BLaER1 (cell line): ENCODE results near the gene DDX10.
"Not testable (repeated sequence)": the region's sequence is repeated elsewhere in the genome, so short reads cannot be mapped to it uniquely, and the experiment has no call there.

Experiments
- H3K27ac ChIP-seq: shearing (Covaris generic); formaldehyde crosslinking; 2 replicates; pipeline ENCODE4 v1.8.1; 2022
- H3K27me3 ChIP-seq: shearing (Covaris generic); formaldehyde crosslinking; 2 replicates; pipeline ENCODE4 v1.8.1; 2022
- H3K36me3 ChIP-seq: shearing (Covaris generic); formaldehyde crosslinking; 2 replicates; pipeline ENCODE4 v1.8.1; 2022
- H3K4me1 ChIP-seq: shearing (Covaris generic); formaldehyde crosslinking; 2 replicates; pipeline ENCODE4 v1.8.1; 2022
- H3K4me2 ChIP-seq: shearing (Covaris generic); formaldehyde crosslinking; 2 replicates; pipeline ENCODE4 v1.8.1; 2022
- H3K4me3 ChIP-seq: shearing (Covaris generic); formaldehyde crosslinking; 2 replicates; pipeline ENCODE4 v1.8.1; 2022
- H3K9ac ChIP-seq: shearing (Covaris generic); formaldehyde crosslinking; 2 replicates; pipeline ENCODE4 v1.8.1; 2022
- H3K9me3 ChIP-seq: shearing (Covaris generic); formaldehyde crosslinking; 2 replicates; pipeline ENCODE4 v1.8.1; 2022
- H4K20me1 ChIP-seq: shearing (Covaris generic); formaldehyde crosslinking; 2 replicates; pipeline ENCODE4 v1.8.1; 2022
- Cebpa-rat ChIP-seq: shearing (Covaris generic); IDR thresholded peaks from 2 replicates; pipeline ENCODE4 v1.8.1; 2022

DDX10 gene

GRCh38 chr11:108803776-108804175 lies 138.9 kb downstream of the DDX10 start:
- Histone ChIP-seq H3K9me3 (peaks cover 11% of the 10 kb centered on the region; the same call in 1 of the 2 replicates), H3K4me3 (no peak overlapping the region), H3K36me3 (0 out of 2 replicates have a peak, but pooled peaks cover 4% of the 10 kb centered on the region), H3K27ac (no peak overlapping the region), H3K4me2 (no peak overlapping the region), H3K4me1 (peaks cover under 1% of the 10 kb centered on the region; the same call in 1 of the 2 replicates), H3K27me3 (no peaks in the 10 kb centered on the region), H3K9ac (no peak overlapping the region), H4K20me1 (peaks cover 20% of the 10 kb centered on the region; the same call in 1 of the 2 replicates)
- TF ChIP-seq Cebpa-rat, result no peak

- Histone ChIP-seq H4K20me1 (peaks cover 27% of the 10 kb centered on the region; the same call in 1 of the 2 replicates), H3K36me3 (peaks cover 8% of the 10 kb centered on the region; the same call in 1 of the 2 replicates)
Measured at GRCh38 chr11:108804511-108804910, 139.6 kb downstream of the DDX10 start.

GRCh38 chr11:108805030-108805429 lies 140.2 kb downstream of the DDX10 start:
- H4K20me1 ChIP-seq, result peaks cover 32% of the 10 kb centered on the region; the same call in 1 of the 2 replicates
- peaks cover 8% of the 10 kb centered on the region; the same call in 1 of the 2 replicates for H3K36me3 ChIP-seq
- no peaks in the 10 kb centered on the region for H3K4me1 ChIP-seq
- H3K9me3 ChIP-seq, result peaks cover under 1% of the 10 kb centered on the region; the same call in 1 of the 2 replicates
- H3K27ac ChIP-seq, result no peak overlapping the region
- no peak overlapping the region for H3K9ac ChIP-seq
- H3K4me3 ChIP-seq, result no peak overlapping the region
- H3K4me2 ChIP-seq, result no peak overlapping the region
- H3K27me3 ChIP-seq, result no peaks in the 10 kb centered on the region
- TF ChIP-seq Cebpa-rat, result no peak

More at GRCh38 chr11:108804511-108804910, 139.6 kb downstream of the DDX10 start:
- Histone ChIP-seq H3K27ac (no peak overlapping the region), H3K9me3 (peaks cover 6% of the 10 kb centered on the region; the same call in 1 of the 2 replicates), H3K9ac (no peak overlapping the region), H3K4me2 (no peak overlapping the region), H3K27me3 (no peaks in the 10 kb centered on the region), H3K4me3 (no peak overlapping the region), H3K4me1 (no peaks in the 10 kb centered on the region)
- TF ChIP-seq Cebpa-rat, result no peak

- H3K27ac ChIP-seq, result no peak overlapping the region
- no peaks in the 10 kb centered on the region for H3K9me3 ChIP-seq
- peaks cover 8% of the 10 kb centered on the region; the same call in 1 of the 2 replicates for H3K36me3 ChIP-seq
- TF ChIP-seq Cebpa-rat, result no peak
- H3K4me3 ChIP-seq, result no peak overlapping the region
- H3K4me2 ChIP-seq, result no peak overlapping the region
- peaks cover 25% of the 10 kb centered on the region; the same call in 1 of the 2 replicates for H4K20me1 ChIP-seq
- no peaks in the 10 kb centered on the region for H3K4me1 ChIP-seq
- H3K27me3 ChIP-seq, result no peaks in the 10 kb centered on the region
- H3K9ac ChIP-seq, result no peak overlapping the region
Measured at GRCh38 chr11:108807262-108807661, 142.4 kb downstream of the DDX10 start.

GRCh38 chr11:108813086-108813485 lies 148.2 kb downstream of the DDX10 start:
- Histone ChIP-seq H3K4me2 (no peak overlapping the region), H3K27ac (no peak overlapping the region), H3K9me3 (no peaks in the 10 kb centered on the region), H3K27me3 (no peaks in the 10 kb centered on the region), H3K9ac (no peak overlapping the region), H3K4me3 (no peak overlapping the region), H4K20me1 (peaks cover 44% of the 10 kb centered on the region; the same call in 1 of the 2 replicates), H3K36me3 (peaks cover 8% of the 10 kb centered on the region; the same call in 1 of the 2 replicates), H3K4me1 (no peaks in the 10 kb centered on the region)
- no peak for TF ChIP-seq Cebpa-rat

- Histone ChIP-seq H3K27me3 (no peaks in the 10 kb centered on the region), H3K9me3 (no peaks in the 10 kb centered on the region), H4K20me1 (peaks cover 45% of the 10 kb centered on the region; the same call in 1 of the 2 replicates), H3K4me2 (no peak overlapping the region), H3K36me3 (no peaks in the 10 kb centered on the region), H3K27ac (no peak overlapping the region), H3K4me3 (no peak overlapping the region), H3K4me1 (no peaks in the 10 kb centered on the region), H3K9ac (no peak overlapping the region)
- no peak for TF ChIP-seq Cebpa-rat
Measured at GRCh38 chr11:108817976-108818375, 153.1 kb downstream of the DDX10 start.

GRCh38 chr11:108818971-108819370 lies 154.1 kb downstream of the DDX10 start:
- H3K4me3 ChIP-seq, result no peak overlapping the region
- H3K9me3 ChIP-seq, result no peaks in the 10 kb centered on the region
- H3K36me3 ChIP-seq, result 0 out of 2 replicates have a peak, but pooled peaks cover 2% of the 10 kb centered on the region
- peaks cover 37% of the 10 kb centered on the region; the same call in 1 of the 2 replicates for H4K20me1 ChIP-seq
- no peaks in the 10 kb centered on the region for H3K27me3 ChIP-seq
- no peak overlapping the region for H3K4me2 ChIP-seq
- H3K4me1 ChIP-seq, result no peaks in the 10 kb centered on the region
- H3K27ac ChIP-seq, result no peak overlapping the region
- no peak overlapping the region for H3K9ac ChIP-seq
- TF ChIP-seq Cebpa-rat, result no peak

GRCh38 chr11:108819957-108820356 lies 155.1 kb downstream of the DDX10 start:
- Histone ChIP-seq H3K36me3 (0 out of 2 replicates have a peak, but pooled peaks cover 4% of the 10 kb centered on the region), H3K27me3 (no peaks in the 10 kb centered on the region), H3K27ac (no peak overlapping the region), H3K4me3 (no peak overlapping the region), H3K4me1 (no peaks in the 10 kb centered on the region), H3K9me3 (no peaks in the 10 kb centered on the region), H3K9ac (no peak overlapping the region), H4K20me1 (peaks cover 38% of the 10 kb centered on the region; the same call in 1 of the 2 replicates), H3K4me2 (no peak overlapping the region)
- TF ChIP-seq Cebpa-rat, result no peak

GRCh38 chr11:108823960-108824359 lies 159.1 kb downstream of the DDX10 start:
- not testable (repeated sequence) for H3K4me2 ChIP-seq, H3K4me1 ChIP-seq, H3K27ac ChIP-seq, H3K27me3 ChIP-seq, H3K9me3 ChIP-seq, H3K9ac ChIP-seq, H3K4me3 ChIP-seq, H3K36me3 ChIP-seq
- peaks cover 28% of the 10 kb centered on the region; the same call in 1 of the 2 replicates for H4K20me1 ChIP-seq

- TF ChIP-seq Cebpa-rat, result no peak
- H3K9me3 ChIP-seq, result peaks cover 12% of the 10 kb centered on the region
- no peak overlapping the region for H3K27ac ChIP-seq
- H3K36me3 ChIP-seq, result 0 out of 2 replicates have a peak, but pooled peaks cover 9% of the 10 kb centered on the region
- no peak overlapping the region for H3K4me3 ChIP-seq
- H3K9ac ChIP-seq, result no peak overlapping the region
- no peak overlapping the region for H3K4me2 ChIP-seq
- no peaks in the 10 kb centered on the region for H3K27me3 ChIP-seq
- H3K4me1 ChIP-seq, result no peaks in the 10 kb centered on the region
- peaks cover 26% of the 10 kb centered on the region; the same call in 1 of the 2 replicates for H4K20me1 ChIP-seq
Measured at GRCh38 chr11:108824545-108824944, 159.7 kb downstream of the DDX10 start.
